CD4-positive, alpha-beta memory T cell (primary cell): ENCODE results near the gene MIA. TPM values are rescaled to one million over a fixed set of nuclear protein-coding genes. Genes with fewer than 3 reads are reported as not detected.
A peak's percentile ranks its signal among the peaks of the same experiment; 100 is the strongest.

ENCODE experiments used
- CTCF ChIA-PET: fragments of 350-600 bp; sonication (Branson Sonifier 250); formaldehyde crosslinking; loops from one replicate; lab custom pipeline; 2021; ENCODE audit warnings: inconsistent platforms; ENCODE audit not compliant: partially characterized antibody; lab: Charles Lee
- POLR2A ChIA-PET: fragments of 350-600 bp; sonication (Branson Sonifier 250); formaldehyde crosslinking; loops from one replicate; lab custom pipeline; 2021; ENCODE audit not compliant: partially characterized antibody; lab: Charles Lee
- DNase-seq, 5 donors: peaks; one replicate each; pipeline versions ENCODE4 v3.0.0 to v3.0.0-alpha.2; 2020 to 2022; ENCODE audit warnings: mixed read lengths in 1 of 5
- H3K27ac ChIP-seq: one replicate; pipeline ENCODE4 v1.7.0; 2013; ENCODE audit warnings: low read depth, low read length
- H3K27me3 ChIP-seq: 2 replicates; pipeline ENCODE4 v1.7.0; 2013; ENCODE audit warnings: mild to moderate bottlenecking, low read length, moderate library complexity; ENCODE audit not compliant: insufficient read depth
- H3K36me3 ChIP-seq: 2 replicates; pipeline ENCODE4 v1.7.0; 2013; ENCODE audit warnings: mild to moderate bottlenecking, low read length, moderate library complexity; ENCODE audit not compliant: insufficient read depth
- H3K4me1 ChIP-seq: 2 replicates; pipeline ENCODE4 v1.7.0; 2013; ENCODE audit warnings: mild to moderate bottlenecking, low read length, moderate library complexity; ENCODE audit not compliant: insufficient read depth
- H3K4me3 ChIP-seq, 2 donors: one replicate each; pipeline ENCODE4 v1.7.0; 2013; ENCODE audit warnings: low read length in 2 of 2, mild to moderate bottlenecking in 1 of 2
- H3K9me3 ChIP-seq, 2 donors: one replicate each; pipeline ENCODE4 v1.7.0; 2013; ENCODE audit warnings: low read length in 2 of 2, control low read depth in 1 of 2; ENCODE audit not compliant: control insufficient read depth in 1 of 2
- H3K27ac Mint-ChIP-seq, 7 donors: one replicate each; pipeline ENCODE4 v1.8.0; 2020 to 2021; ENCODE audit warnings: mixed read lengths in 7 of 7, mild to moderate bottlenecking in 6 of 7, inconsistent platforms in 3 of 7, moderate library complexity in 3 of 7
- H3K27me3 Mint-ChIP-seq, 2 donors: one replicate each; pipeline ENCODE4 v1.8.0; 2020 to 2021; ENCODE audit warnings: mixed read lengths in 2 of 2
- H3K36me3 Mint-ChIP-seq, 2 donors: one replicate each; pipeline ENCODE4 v1.8.0; 2020 to 2021; ENCODE audit warnings: mixed read lengths in 2 of 2, inconsistent platforms in 1 of 2, mild to moderate bottlenecking in 1 of 2
- H3K4me1 Mint-ChIP-seq, 4 donors: one replicate each; pipeline ENCODE4 v1.8.0; 2020 to 2021; ENCODE audit warnings: mixed read lengths in 4 of 4, mild to moderate bottlenecking in 1 of 4
- H3K4me3 Mint-ChIP-seq, 8 donors: one replicate each; pipeline ENCODE4 v1.8.0; 2020 to 2021; ENCODE audit warnings: mixed read lengths in 8 of 8, mild to moderate bottlenecking in 7 of 8, moderate library complexity in 6 of 8, inconsistent platforms in 3 of 8
- H3K9me3 Mint-ChIP-seq, 8 donors: one replicate each; pipeline ENCODE4 v1.8.0; 2020 to 2021; ENCODE audit warnings: mixed read lengths in 8 of 8, mild to moderate bottlenecking in 5 of 8, inconsistent platforms in 3 of 8, moderate library complexity in 1 of 8
- intact Hi-C: fragments of 100-400 bp; cut with micrococcal nuclease; formaldehyde crosslinking; loops from one replicate; pipeline ENCODE4 v1.15.1; 2023
- polyA plus RNA-seq, 2 donors: library from polyadenylated mRNA; unstranded; fragments of 300-500 nt; fragmentation: Illumina TruSeq; gene quantifications; one replicate each; pipeline ENCODE4 v1.2.3, GENCODE V29; 2021
- total RNA-seq, 2 experiments: library from RNA; stranded (reverse); gene quantifications; one replicate each; pipeline ENCODE4 v1.2.3, GENCODE V29; 2021

Gene MIA
- total and polyA plus RNA-seq, 4 experiments from 2014 or later, result 11.2 to 11.4 TPM; not detected in 2

DNA sequence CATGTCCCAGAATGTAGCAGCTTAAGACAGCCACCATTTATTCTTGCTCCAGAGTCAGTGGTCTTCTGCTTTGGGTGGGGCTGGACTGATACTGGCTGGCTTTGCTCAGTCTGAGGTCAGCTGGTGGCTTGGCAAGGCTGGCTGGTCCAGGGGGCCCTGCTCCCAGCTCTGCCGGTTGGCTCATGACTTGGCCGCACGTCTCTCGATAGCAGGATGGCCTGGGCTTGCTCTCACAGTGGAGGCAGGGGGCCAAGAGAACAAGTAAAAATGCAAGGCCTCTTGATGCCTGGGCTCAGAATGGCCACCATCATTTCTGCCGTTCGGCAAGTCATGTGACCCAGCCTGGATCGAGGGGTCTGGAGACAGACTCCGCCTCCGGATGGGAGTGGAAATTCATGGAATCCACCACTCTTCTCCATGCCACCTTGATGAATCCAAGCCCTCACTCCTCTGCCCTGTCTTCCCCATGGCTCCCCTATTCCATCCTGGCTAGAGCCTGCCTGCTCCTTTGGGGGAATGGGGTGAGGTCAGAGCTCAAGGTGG, 38.1 kb upstream of the MIA start:
- Mint-ChIP-seq H3K9me3 (no peaks in the 10 kb centered on the region), H3K27ac (peak overlapping the region in 1 of 7 donors; percentile 47), H3K4me1 (peaks cover 0 to 1% (median 0%) of the 10 kb centered on the region in 4 donors), H3K4me3 (no peak overlapping the region), H3K27me3 (no peaks in the 10 kb centered on the region), H3K36me3 (peaks cover 34 to 46% of the 10 kb centered on the region in 2 donors)
- ChIA-PET CTCF (no interaction called here), POLR2A (interaction anchor here (1.0 kb wide), 1 partner anchor 50 kb away, joined by 3 read pairs; no protein-coding TSS in a partner anchor)
- intact Hi-C loops, result no loop called here
- no peak overlapping the region for H3K27ac ChIP-seq
- no peak overlapping the region for H3K4me3 ChIP-seq
- H3K9me3 ChIP-seq, result no peaks in the 10 kb centered on the region
- H3K27me3 ChIP-seq, result no peaks in the 10 kb centered on the region
- no peaks in the 10 kb centered on the region for H3K4me1 ChIP-seq
- peaks cover 17% of the 10 kb centered on the region for H3K36me3 ChIP-seq
- no peak for DNase-seq

DNA sequence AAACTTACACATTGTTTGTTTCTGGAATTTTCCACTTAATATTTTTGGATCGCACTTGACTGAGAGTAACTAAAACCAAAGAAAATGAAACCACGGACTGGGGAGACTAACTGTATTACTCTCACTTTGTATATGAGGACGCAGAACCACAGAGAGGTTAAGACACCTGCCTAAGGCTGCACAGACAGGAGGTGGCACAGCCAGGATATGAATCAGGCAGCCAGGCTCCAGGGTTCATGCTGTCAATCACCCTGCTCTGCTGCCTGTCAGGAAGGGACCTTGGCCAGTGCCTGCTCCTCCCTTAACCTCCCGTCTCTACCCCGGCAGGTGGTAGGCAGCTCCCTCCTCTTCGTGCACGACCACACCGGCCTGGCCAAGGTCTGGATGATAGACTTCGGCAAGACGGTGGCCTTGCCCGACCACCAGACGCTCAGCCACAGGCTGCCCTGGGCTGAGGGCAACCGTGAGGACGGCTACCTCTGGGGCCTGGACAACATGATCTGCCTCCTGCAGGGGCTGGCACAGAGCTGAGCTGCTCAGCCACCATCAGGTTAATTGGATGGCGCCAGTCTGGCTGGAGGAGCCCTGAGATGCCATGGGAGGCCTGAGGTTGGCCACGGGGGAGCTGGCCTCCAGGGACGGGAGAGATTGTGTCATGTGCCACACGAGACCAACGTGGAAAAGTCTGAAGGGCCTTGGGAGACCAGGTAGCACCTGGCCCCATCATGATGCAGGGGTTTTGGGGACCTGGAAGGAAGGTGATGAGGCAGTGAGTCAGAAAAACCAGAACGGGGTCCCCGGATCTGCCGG, 36.1 kb upstream of the MIA start:
- Histone ChIP-seq H3K9me3 (no peaks in the 10 kb centered on the region), H3K27me3 (no peaks in the 10 kb centered on the region), H3K4me3 (no peak overlapping the region), H3K4me1 (no peaks in the 10 kb centered on the region), H3K27ac (no peak overlapping the region), H3K36me3 (peaks cover 7% of the 10 kb centered on the region)
- ChIA-PET CTCF (no interaction called here), POLR2A (no interaction called here)
- Mint-ChIP-seq H3K27me3 (no peaks in the 10 kb centered on the region), H3K27ac (peak overlapping the region in 2 of 7 donors; percentile 9 to 22), H3K4me1 (no peaks in the 10 kb centered on the region), H3K4me3 (no peak overlapping the region), H3K9me3 (no peaks in the 10 kb centered on the region), H3K36me3 (peaks cover 16 to 27% of the 10 kb centered on the region in 2 donors)
- DNase-seq, result peak in 1 of 5 donors; percentile 28
- intact Hi-C loops, result no loop called here

- no peaks in the 10 kb centered on the region for H3K9me3 Mint-ChIP-seq
- peaks cover 12 to 22% of the 10 kb centered on the region in 2 donors for H3K36me3 Mint-ChIP-seq
- H3K4me3 ChIP-seq, result no peak overlapping the region
- intact Hi-C loops, result no loop called here
- H3K4me1 Mint-ChIP-seq, result no peaks in the 10 kb centered on the region
- ChIA-PET CTCF (no interaction called here), POLR2A (no interaction called here)
- H3K4me3 Mint-ChIP-seq, result no peak overlapping the region
- no peaks in the 10 kb centered on the region for H3K9me3 ChIP-seq
- H3K36me3 ChIP-seq, result peaks cover 2% of the 10 kb centered on the region
- H3K27ac ChIP-seq, result no peak overlapping the region
- DNase-seq, result peak in 1 of 5 donors; percentile 22
- H3K27me3 ChIP-seq, result no peaks in the 10 kb centered on the region
- H3K4me1 ChIP-seq, result no peaks in the 10 kb centered on the region
- no peaks in the 10 kb centered on the region for H3K27me3 Mint-ChIP-seq
- no peak overlapping the region for H3K27ac Mint-ChIP-seq
Measured at GRCh38 chr19:40739871-40740703, 35.2 kb upstream of the MIA start.

DNA sequence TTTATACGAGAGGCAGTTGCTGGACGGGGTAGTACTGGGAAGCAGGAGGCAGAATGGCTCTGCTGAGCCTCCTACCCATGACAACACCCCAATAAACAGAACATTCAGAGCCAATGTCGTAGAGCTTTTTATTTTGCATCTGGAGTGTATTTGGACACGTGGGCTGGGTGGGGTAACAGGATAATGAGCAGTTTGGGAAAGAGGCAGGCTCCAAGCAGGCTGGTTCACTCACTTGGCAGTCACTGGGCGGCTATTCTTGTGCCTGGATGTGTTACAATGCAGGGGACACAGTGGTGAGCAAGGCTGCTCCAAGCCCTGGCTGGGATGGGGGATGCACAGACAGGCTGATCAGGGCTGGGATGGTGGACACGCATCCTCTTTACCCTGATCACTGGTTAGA, 34.6 kb upstream of the MIA start:
- Mint-ChIP-seq H3K4me3 (no peak overlapping the region), H3K36me3 (peaks cover 6 to 16% of the 10 kb centered on the region in 2 donors), H3K4me1 (no peaks in the 10 kb centered on the region), H3K27me3 (no peaks in the 10 kb centered on the region), H3K9me3 (no peaks in the 10 kb centered on the region), H3K27ac (peak overlapping the region in 5 of 7 donors; percentile 15 to 74 (median 51))
- ChIA-PET POLR2A (no interaction called here), CTCF (no interaction called here)
- no peaks in the 10 kb centered on the region for H3K36me3 ChIP-seq
- H3K9me3 ChIP-seq, result no peaks in the 10 kb centered on the region
- no peaks in the 10 kb centered on the region for H3K4me1 ChIP-seq
- intact Hi-C loops, result no loop called here
- H3K4me3 ChIP-seq, result no peak overlapping the region
- no peak for DNase-seq
- no peak overlapping the region for H3K27ac ChIP-seq
- no peaks in the 10 kb centered on the region for H3K27me3 ChIP-seq

DNA sequence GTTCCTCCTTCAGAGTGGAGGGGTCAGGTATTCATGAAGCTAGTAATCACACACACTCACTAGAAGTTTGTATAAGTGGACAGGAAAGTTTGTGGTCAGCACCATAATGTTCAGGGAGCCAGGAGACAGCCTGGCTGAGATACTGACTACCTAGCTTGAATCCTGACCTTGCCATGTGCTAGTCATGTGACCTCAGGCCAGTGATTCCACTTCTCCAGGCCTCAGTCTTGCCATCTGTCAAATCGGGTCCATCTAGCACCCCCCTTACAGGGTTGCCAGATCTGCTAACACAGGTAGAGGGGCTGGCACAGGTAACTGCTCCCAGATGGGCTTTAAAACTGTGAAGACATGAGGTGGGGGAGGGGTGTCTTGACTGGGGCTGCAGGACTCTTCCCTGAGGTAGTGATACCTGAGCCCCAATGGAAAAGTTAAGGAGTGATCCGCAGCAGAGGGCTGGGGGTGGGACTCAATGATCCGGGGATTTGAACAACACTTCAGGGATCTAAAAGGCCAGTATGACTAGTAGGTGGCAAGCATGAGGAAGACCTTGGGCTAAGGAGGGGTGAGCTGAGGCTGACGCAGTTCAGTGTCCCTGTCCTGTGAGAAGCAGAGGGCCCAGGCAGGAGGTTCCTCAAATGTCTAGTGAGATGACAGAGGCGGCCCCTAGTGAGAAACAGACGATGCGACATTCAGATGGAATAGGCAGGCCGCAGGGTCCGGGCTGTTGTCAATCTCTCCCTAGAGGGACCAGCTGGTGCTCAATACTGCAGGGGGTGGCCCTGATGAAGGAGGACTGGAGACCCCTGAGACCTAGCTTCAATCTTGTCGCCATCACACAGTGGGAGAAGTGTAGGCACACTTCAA, 33.6 kb upstream of the MIA start:
- Mint-ChIP-seq H3K4me1 (no peaks in the 10 kb centered on the region), H3K36me3 (peaks cover 5 to 14% of the 10 kb centered on the region in 2 donors), H3K27me3 (no peaks in the 10 kb centered on the region), H3K27ac (peak overlapping the region in 5 of 7 donors; percentile 13 to 70 (median 59)), H3K4me3 (no peak overlapping the region), H3K9me3 (no peaks in the 10 kb centered on the region)
- Histone ChIP-seq H3K4me1 (no peaks in the 10 kb centered on the region), H3K4me3 (no peak overlapping the region), H3K27ac (no peak overlapping the region), H3K36me3 (no peaks in the 10 kb centered on the region), H3K9me3 (no peaks in the 10 kb centered on the region), H3K27me3 (no peaks in the 10 kb centered on the region)
- intact Hi-C loops, result no loop called here
- peak in 1 of 5 donors; percentile 9 for DNase-seq
- POLR2A ChIA-PET, result interaction anchor here (0.8 to 1.7 kb wide), 3 partner anchors 9 to 51 kb away, joined by 3 to 6 read pairs (median 3); partner anchors contain the start of genes ACTMAP and RAB4B
- CTCF ChIA-PET, result interaction anchor here (1.2 to 1.5 kb wide), 2 partner anchors 78 to 79 kb away, joined by 6 read pairs; no protein-coding TSS in a partner anchor

GRCh38 chr19:40742477-40742876, 32.8 kb upstream of the MIA start:
- no peak for DNase-seq
- Histone ChIP-seq H3K4me3 (no peak overlapping the region), H3K27ac (no peak overlapping the region), H3K36me3 (no peaks in the 10 kb centered on the region), H3K27me3 (no peaks in the 10 kb centered on the region), H3K9me3 (no peaks in the 10 kb centered on the region), H3K4me1 (no peaks in the 10 kb centered on the region)
- Mint-ChIP-seq H3K36me3 (peaks cover 5 to 13% of the 10 kb centered on the region in 2 donors), H3K9me3 (no peaks in the 10 kb centered on the region), H3K4me1 (no peaks in the 10 kb centered on the region), H3K27me3 (no peaks in the 10 kb centered on the region), H3K4me3 (no peak overlapping the region), H3K27ac (no peak overlapping the region)
- POLR2A ChIA-PET, result interaction anchor here (0.8 to 1.7 kb wide), 3 partner anchors 8 to 51 kb away, joined by 3 to 6 read pairs (median 3); partner anchors contain the start of genes ACTMAP and RAB4B
- intact Hi-C loops, result no loop called here
- CTCF ChIA-PET, result interaction anchor here (1.2 to 1.5 kb wide), 2 partner anchors 77 to 80 kb away, joined by 6 read pairs; no protein-coding TSS in a partner anchor
